Heart right ventricle (tissue), 16 donors: ENCODE data around the gene DHX34. TPM values are rescaled to one million over a fixed set of nuclear protein-coding genes. Genes with fewer than 3 reads are reported as not detected.

Experiments used
- ATAC-seq, 8 donors: fragments of 200-7000 bp; cut with Tn5 transposase; one replicate each; pipeline ENCODE4 v1.9.1; 2020; ENCODE audit warnings: mild to moderate bottlenecking in 8 of 8, moderate library complexity in 8 of 8, moderate number of reproducible peaks in 1 of 8
- DNase-seq, 2 donors: peaks; one replicate each; pipeline ENCODE4 v3.0.0-alpha.2; 2020
- H3K27ac ChIP-seq, 10 donors: fragments of 200-600 bp; sonication (generic) in 2 of 10; one replicate each; pipeline versions ENCODE4 v1.5.0 to v1.8.0; 2020 to 2022; ENCODE audit warnings: mild to moderate bottlenecking in 3 of 10
- H3K27me3 ChIP-seq, 7 donors: fragments of 200-600 bp; one replicate each; pipeline ENCODE4 v1.8.0; 2021 to 2022; ENCODE audit warnings: mild to moderate bottlenecking in 2 of 7
- H3K36me3 ChIP-seq, 9 donors: fragments of 200-600 bp; sonication (generic) in 1 of 9; one replicate each; pipeline versions ENCODE4 v1.5.0 to v1.8.0; 2020 to 2022; ENCODE audit warnings: mild to moderate bottlenecking in 2 of 9
- H3K4me1 ChIP-seq, 9 donors: fragments of 200-600 bp; sonication (generic) in 1 of 9; one replicate each; pipeline versions ENCODE4 v1.5.0 to v1.8.0; 2020 to 2022; ENCODE audit warnings: mild to moderate bottlenecking in 4 of 9
- H3K4me3 ChIP-seq, 10 donors: fragments of 200-600 bp; sonication (generic) in 2 of 10; one replicate each; pipeline versions ENCODE4 v1.5.0 to v1.8.0; 2020 to 2022; ENCODE audit warnings: mild to moderate bottlenecking in 7 of 10, moderate library complexity in 2 of 10
- H3K9me3 ChIP-seq, 11 donors: fragments of 200-600 bp in 10 of 11; sonication (generic) in 2 of 11; one replicate each; pipeline versions ENCODE4 v1.5.0 to v1.8.0; 2013 to 2022; ENCODE audit warnings: mild to moderate bottlenecking in 2 of 11, control low read depth in 1 of 11, moderate library complexity in 1 of 11
- WGBS, 2 donors: extraction: QIAGEN DNeasy Blood & Tissue Kit; methylation state at CpG; one replicate each; pipeline ENCODE4 v1.1.7; 2013; ENCODE audit warnings: inconsistent platforms in 1 of 2; 5-methylcytosine and 5-hydroxymethylcytosine counted together
- intact Hi-C, 10 donors: fragments of 100-400 bp; cut with DNase I; formaldehyde crosslinking; loops; one replicate each; pipeline versions ENCODE4 v1.11.1 to v1.14.2; 2022
- polyA plus RNA-seq, 2 donors: library from polyadenylated mRNA; stranded (reverse); fragments of 200-250 nt; gene quantifications; one replicate each; pipeline ENCODE4 v1.2.3, GENCODE V29; 2013
- total RNA-seq, 10 donors: library from RNA; stranded (reverse); fragmentation: NEBNext Ultra II Directional in 3 of 10; extraction: Animal tissue kit (Norgen Biotek cat#: 25700) in 3 of 10; gene quantifications; one replicate each; pipeline versions ENCODE4 v1.2.1 to v1.2.4, GENCODE V29; 2021 to 2023
- TF ChIP-seq, protein P1 (sequence below), 9 donors: fragments of 200-600 bp; sonication (generic) in 2 of 9; IDR thresholded peaks; one replicate each; pipeline versions ENCODE4 v1.5.0 to v1.8.0; 2021 to 2022; ENCODE audit warnings: antibody characterized with exemption in 9 of 9, mild to moderate bottlenecking in 5 of 9, moderate library complexity in 1 of 9
- donor health status: Arrhythmogenic right ventricular cardiomyopathy.
- donor health status: ischemic (EF 13 %, LVEDD 7.1; RV severe dilation, severe dysfunction).
- donor health status: healthy with polysubstance abuse.
- donor health status: DM: no; HTN: yes; CAD: no.
- donor health status: DM: no; HTN: no; CAD: no.
- donor health status: ischemic (EF 25% LVEDD 6.9; RV normal size, moderate dysfunction).
- donor health status: ischemic (EF 25% LVEDD 5.7; RV mildly dilated, moderate dysfunction).
- donor health status: healthy.
- donor health status: DM: yes; HTN: yes; CAD: no.
- donor health status: Ischemic cardiomyopathy.
- donor health status: ischemic (EF 35%, LVEDD 5.7; RV mildly dilated, moderate dysfunction).
- donor health status: nonischemic (EF 11% LVEDD 7.7; RV severe dilation, severe dysfunction).
- donor health status: DM: yes; HTN: yes; CAD: no.
- donor health status: PGD.
- donor health status: ischemic (EF 29% LVEDD 5.4; RV normal size, mild dysfunction).
- donor health status: nonischemic (EF 23%, LVEDD 6.1; RV moderate dilation, normal function).

The DHX34 gene
- total and polyA plus RNA-seq, 12 donors = 4.4 to 11.7 (median 5.9) TPM

DNA sequence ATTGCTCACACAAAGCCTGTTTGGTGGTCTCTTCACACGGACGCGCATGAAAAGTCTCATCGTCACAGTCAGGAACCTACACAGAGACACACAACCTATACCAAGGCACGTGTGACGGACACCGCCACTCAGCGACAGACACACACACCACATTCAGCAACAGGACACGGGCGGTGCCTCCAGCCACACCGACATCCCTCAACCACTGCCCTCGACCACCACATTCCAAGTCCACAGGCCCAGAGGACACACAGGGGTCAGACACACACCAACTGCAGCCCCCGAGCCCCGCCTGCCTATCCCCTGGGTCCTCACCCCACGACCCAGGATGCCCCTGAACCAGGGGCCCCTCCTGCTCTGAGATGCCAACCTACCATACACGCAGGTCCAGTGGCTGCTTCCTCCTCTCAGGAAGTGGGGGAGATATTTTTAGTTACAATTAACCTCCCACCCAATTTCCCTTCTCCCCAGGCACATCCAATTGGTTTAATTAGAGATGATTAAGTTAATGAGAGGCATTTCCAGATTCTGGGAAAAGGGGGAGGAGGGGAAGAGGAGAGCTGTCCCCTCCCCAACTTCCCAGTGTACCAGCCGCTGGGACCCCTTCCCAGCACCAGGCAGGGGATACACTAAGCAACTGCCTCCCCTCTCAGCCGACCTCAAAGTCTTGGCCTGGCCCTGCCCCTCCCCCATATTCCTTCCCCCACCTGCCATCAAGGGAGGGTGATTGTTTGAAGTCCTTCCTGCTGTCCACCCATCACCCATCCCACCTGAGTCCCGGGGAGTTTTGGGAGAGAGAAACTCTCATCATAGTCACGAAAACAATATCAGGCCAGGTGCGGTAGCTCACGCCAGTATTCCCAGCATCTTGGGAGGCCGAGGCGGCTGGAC is 49.8 kb downstream of the DHX34 start:
- no peaks in the 10 kb centered on the region for H3K36me3 ChIP-seq
- no peak overlapping the region for H3K4me3 ChIP-seq
- no peaks in the 10 kb centered on the region for H3K4me1 ChIP-seq
- intact Hi-C loops = no loop called here
- WGBS, 2 donors = 41 to 42% methylated on average over 24 of the region's 24 CpGs
- ATAC-seq (no peak), DNase-seq (no peak)
- H3K27ac ChIP-seq = no peak overlapping the region
- TF ChIP-seq, protein P1, sequence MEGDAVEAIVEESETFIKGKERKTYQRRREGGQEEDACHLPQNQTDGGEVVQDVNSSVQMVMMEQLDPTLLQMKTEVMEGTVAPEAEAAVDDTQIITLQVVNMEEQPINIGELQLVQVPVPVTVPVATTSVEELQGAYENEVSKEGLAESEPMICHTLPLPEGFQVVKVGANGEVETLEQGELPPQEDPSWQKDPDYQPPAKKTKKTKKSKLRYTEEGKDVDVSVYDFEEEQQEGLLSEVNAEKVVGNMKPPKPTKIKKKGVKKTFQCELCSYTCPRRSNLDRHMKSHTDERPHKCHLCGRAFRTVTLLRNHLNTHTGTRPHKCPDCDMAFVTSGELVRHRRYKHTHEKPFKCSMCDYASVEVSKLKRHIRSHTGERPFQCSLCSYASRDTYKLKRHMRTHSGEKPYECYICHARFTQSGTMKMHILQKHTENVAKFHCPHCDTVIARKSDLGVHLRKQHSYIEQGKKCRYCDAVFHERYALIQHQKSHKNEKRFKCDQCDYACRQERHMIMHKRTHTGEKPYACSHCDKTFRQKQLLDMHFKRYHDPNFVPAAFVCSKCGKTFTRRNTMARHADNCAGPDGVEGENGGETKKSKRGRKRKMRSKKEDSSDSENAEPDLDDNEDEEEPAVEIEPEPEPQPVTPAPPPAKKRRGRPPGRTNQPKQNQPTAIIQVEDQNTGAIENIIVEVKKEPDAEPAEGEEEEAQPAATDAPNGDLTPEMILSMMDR (IDR thresholded peaks at IDR 0.05) = no peak
- H3K27me3 ChIP-seq = peaks cover 0 to 22% (median 5%) of the 10 kb centered on the region in 7 donors
- no peaks in the 10 kb centered on the region for H3K9me3 ChIP-seq

DNA sequence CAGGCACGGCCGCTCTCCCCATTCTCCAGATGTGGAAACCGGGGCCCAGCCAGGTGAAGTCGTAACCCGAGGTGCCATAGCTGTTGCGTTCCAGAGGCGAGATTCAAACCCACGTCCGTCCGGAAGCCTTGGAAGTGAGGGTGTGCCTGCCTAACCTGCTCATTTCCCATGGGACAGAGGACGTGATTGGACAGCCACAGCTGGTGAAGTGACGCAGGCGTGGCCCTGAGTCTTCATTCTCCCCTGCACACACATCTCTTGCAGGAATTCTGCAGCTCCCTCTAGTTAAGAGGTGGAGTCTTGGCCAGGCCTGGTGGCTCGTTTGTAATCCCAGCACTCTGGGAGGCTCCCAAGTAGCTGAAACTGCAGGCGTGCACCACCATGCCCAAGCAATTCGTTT is 53.4 kb downstream of the DHX34 start:
- intact Hi-C loops = no loop called here
- no peak for ATAC-seq
- 80 to 81% methylated on average over 16 of the region's 16 CpGs for WGBS, 2 donors
- no peak for DNase-seq
- Histone ChIP-seq H3K36me3 (no peaks in the 10 kb centered on the region), H3K4me3 (no peak overlapping the region), H3K27me3 (peaks cover 0 to 49% (median 32%) of the 10 kb centered on the region in 7 donors), H3K27ac (no peak overlapping the region), H3K4me1 (no peaks in the 10 kb centered on the region), H3K9me3 (no peaks in the 10 kb centered on the region)
- TF ChIP-seq, protein P1 (IDR thresholded peaks at IDR 0.05) = no peak

GRCh38 chr19:47404334-47405196 is 55.5 kb downstream of the DHX34 start:
- WGBS, 2 donors = 66 to 70% methylated on average over 9 of the region's 9 CpGs
- no peaks in the 10 kb centered on the region for H3K9me3 ChIP-seq
- intact Hi-C loops = no loop called here
- H3K4me1 ChIP-seq = no peaks in the 10 kb centered on the region
- DNase-seq (no peak), ATAC-seq (no peak)
- peaks cover 0 to 54% (median 45%) of the 10 kb centered on the region in 7 donors for H3K27me3 ChIP-seq
- H3K36me3 ChIP-seq = no peaks in the 10 kb centered on the region
- TF ChIP-seq, protein P1 (IDR thresholded peaks at IDR 0.05) = no peak
- no peak overlapping the region for H3K4me3 ChIP-seq
- H3K27ac ChIP-seq = no peak overlapping the region

DNA sequence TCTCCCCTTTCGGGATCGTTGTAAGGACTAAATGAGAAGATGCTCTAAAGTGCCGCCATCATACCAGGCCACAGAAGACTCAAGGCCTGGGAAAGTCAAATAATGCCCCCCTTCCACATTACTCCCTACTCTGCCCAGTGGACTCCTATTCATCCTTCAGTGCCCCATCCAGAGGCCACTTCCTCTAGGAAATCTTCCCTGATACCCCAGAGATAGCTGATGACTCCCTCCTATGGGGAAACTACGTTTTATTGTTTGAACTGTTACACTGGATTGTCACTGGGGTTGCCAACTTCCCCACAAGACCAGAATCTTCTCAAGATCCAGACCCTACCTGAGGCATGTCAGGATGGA is 56.1 kb downstream of the DHX34 start:
- no peak for DNase-seq

More for the DNA sequence above, 56.1 kb downstream of the DHX34 start:
- intact Hi-C loops = no loop called here
- H3K9me3 ChIP-seq = no peaks in the 10 kb centered on the region
- no peak overlapping the region for H3K27ac ChIP-seq
- no peak overlapping the region for H3K4me3 ChIP-seq
- no peaks in the 10 kb centered on the region for H3K4me1 ChIP-seq
- TF ChIP-seq, protein P1 (IDR thresholded peaks at IDR 0.05) = no peak
- no peaks in the 10 kb centered on the region for H3K36me3 ChIP-seq
- 85 to 88% methylated on average over 4 of the region's 4 CpGs for whole genome bisulfite sequencing, 2 donors
- peaks cover 0 to 57% (median 45%) of the 10 kb centered on the region in 7 donors for H3K27me3 ChIP-seq
- no peak for ATAC-seq
